HCT116 (cell line): Measurements from ENCODE around the gene RNPEPL1.

Source experiments
- CTCF ChIP-seq, 3 experiments: fragments of 200-600 bp in 1 of 3; sonication (generic) in 1 of 3; IDR thresholded peaks in 2 of 3; conservative IDR thresholded peaks in 1 of 3; 2 replicates each; pipeline ENCODE4 v1.5.1; 2012 to 2017; ENCODE audit warnings: low read depth in 2 of 3, low read length in 2 of 3, antibody characterized with exemption in 1 of 3, borderline replicate concordance in 1 of 3, control low read depth in 1 of 3, mild to moderate bottlenecking in 1 of 3, mixed read lengths in 1 of 3, mixed run types in 1 of 3, moderate library complexity in 1 of 3; ENCODE audit not compliant: insufficient read depth in 1 of 3
- EGR1 ChIP-seq: IDR thresholded peaks from 2 replicates; pipeline ENCODE4 v1.6.1; 2012; ENCODE audit warnings: low read depth
- EZH2 ChIP-seq: fragments of 200-600 bp; sonication (generic); IDR thresholded peaks from 2 replicates; pipeline ENCODE4 v1.6.1; 2017; ENCODE audit warnings: antibody characterized with exemption, mixed run types
- MAX ChIP-seq: IDR thresholded peaks from 2 replicates; pipeline ENCODE4 v1.6.1; 2012
- POLR2A ChIP-seq: IDR thresholded peaks from 2 replicates; pipeline ENCODE4 v1.7.0; 2011; ENCODE audit warnings: borderline replicate concordance; ENCODE audit not compliant: insufficient read depth, insufficient read length; ENCODE audit errors: extremely low read depth
- POLR2AphosphoS5 ChIP-seq: IDR thresholded peaks from 2 replicates; pipeline ENCODE4 v1.6.1; 2011; ENCODE audit warnings: mild to moderate bottlenecking, low read depth, low read length, moderate library complexity
- YY1 ChIP-seq: IDR thresholded peaks from 2 replicates; pipeline ENCODE4 v1.6.1; 2011; ENCODE audit warnings: low read length, low read depth, moderate library complexity, mild to moderate bottlenecking; ENCODE audit not compliant: insufficient replicate concordance; ENCODE audit errors: extremely low read depth
- ZFX ChIP-seq: fragments of 450-650 bp; IDR thresholded peaks from 2 replicates; pipeline ENCODE4 v1.6.1; 2017
- ZNF274 ChIP-seq: fragments of 200-500 bp; sonication (Bioruptor generic); IDR thresholded peaks from 2 replicates; pipeline ENCODE4 v1.6.1; 2014; ENCODE audit warnings: mild to moderate bottlenecking, low read depth, low read length, inconsistent platforms

GRCh38 chr2:240522406-240522805 lies 45.9 kb upstream of the RNPEPL1 start:
- TF ChIP-seq CTCF (IDR thresholded peaks at IDR 0.05 in 2 of 3, conservative IDR thresholded peaks at IDR 0.05 in 1 of 3; ENCODE audit: borderline replicate concordance in 1 of 3, insufficient read depth in 1 of 3, low read depth in 2 of 3, low read length in 2 of 3): no peak
- no peak for TF ChIP-seq EGR1
- no peak for TF ChIP-seq ZFX
- TF ChIP-seq POLR2AphosphoS5: no peak
- no peak for TF ChIP-seq ZNF274
- no peak for TF ChIP-seq EZH2
- no peak for TF ChIP-seq YY1
- no peak for TF ChIP-seq MAX
- no peak for TF ChIP-seq POLR2A
